ENCODE measurements around the gene MGAT5.

The MGAT5 gene

GRCh38 chr2:134335601-134336000, 81.7 kb downstream of the MGAT5 start:
- DNase-seq (ENCODE audit: low read depth), result no peak

GRCh38 chr2:134336352-134336751, 82.5 kb downstream of the MGAT5 start:
- no peak for DNase-seq (ENCODE audit: low read depth)

GRCh38 chr2:134336921-134337320, 83.0 kb downstream of the MGAT5 start:
- no peak for DNase-seq (ENCODE audit: low read depth)

- no peak for DNase-seq (ENCODE audit: low read depth)
Measured at GRCh38 chr2:134337631-134338030, 83.8 kb downstream of the MGAT5 start.

- no peak for DNase-seq (ENCODE audit: low read depth)
Measured at GRCh38 chr2:134338208-134338607, 84.3 kb downstream of the MGAT5 start.

- no peak for DNase-seq (ENCODE audit: low read depth)
Measured at GRCh38 chr2:134341476-134341875, 87.6 kb downstream of the MGAT5 start.

- no peak for DNase-seq (ENCODE audit: low read depth)
Measured at GRCh38 chr2:134344954-134345697, 91.3 kb downstream of the MGAT5 start.

GRCh38 chr2:134346141-134346540, 92.3 kb downstream of the MGAT5 start:
- no peak for DNase-seq (ENCODE audit: low read depth)

GRCh38 chr2:134347756-134348155, 93.9 kb downstream of the MGAT5 start:
- no peak for DNase-seq (ENCODE audit: low read depth)

- DNase-seq (ENCODE audit: low read depth), result no peak
Measured at GRCh38 chr2:134348239-134348638, 94.4 kb downstream of the MGAT5 start.

GRCh38 chr2:134348760-134349159, 94.9 kb downstream of the MGAT5 start:
- DNase-seq (ENCODE audit: low read depth), result no peak

GRCh38 chr2:134351016-134351415, 97.1 kb downstream of the MGAT5 start:
- no peak for DNase-seq (ENCODE audit: low read depth)

- DNase-seq (ENCODE audit: low read depth), result no peak
Measured at GRCh38 chr2:134351899-134352298, 98.0 kb downstream of the MGAT5 start.

- DNase-seq (ENCODE audit: low read depth), result no peak
Measured at GRCh38 chr2:134352844-134353243, 99.0 kb downstream of the MGAT5 start.

- DNase-seq (ENCODE audit: low read depth), result no peak
Measured at GRCh38 chr2:134354611-134355010, 100.7 kb downstream of the MGAT5 start.

GRCh38 chr2:134357814-134358213, 103.9 kb downstream of the MGAT5 start:
- no peak for DNase-seq (ENCODE audit: low read depth)

GRCh38 chr2:134359367-134360081, 105.7 kb downstream of the MGAT5 start:
- DNase-seq (ENCODE audit: low read depth), result no peak

GRCh38 chr2:134360745-134361487, 107.0 kb downstream of the MGAT5 start:
- no peak for DNase-seq (ENCODE audit: low read depth)

GRCh38 chr2:134361648-134362047, 107.8 kb downstream of the MGAT5 start:
- DNase-seq (ENCODE audit: low read depth), result no peak

GRCh38 chr2:134362152-134362668, 108.3 kb downstream of the MGAT5 start:
- DNase-seq (ENCODE audit: low read depth), result no peak

GRCh38 chr2:134362740-134363139, 108.9 kb downstream of the MGAT5 start:
- no peak for DNase-seq (ENCODE audit: low read depth)

GRCh38 chr2:134365356-134365755, 111.5 kb downstream of the MGAT5 start:
- no peak for DNase-seq (ENCODE audit: low read depth)

GRCh38 chr2:134366359-134366758, 112.5 kb downstream of the MGAT5 start:
- no peak for DNase-seq (ENCODE audit: low read depth)

All from stimulated activated CD8-positive, alpha-beta memory T cell treated with anti-CD3 and anti-CD28 coated beads, Interleukin-4, amount 100 ng/mL, for 24 hours (primary cell).